HG02642 (cell line): ENCODE data around the gene COQ10A.

Experiments
- ATAC-seq: cut with Tn5 transposase; IDR thresholded peaks from one replicate; pipeline ENCODE4 v1.9.1; 2021; ENCODE audit warnings: mild to moderate bottlenecking; ENCODE audit not compliant: unreplicated experiment, poor library complexity

COQ10A gene

GRCh38 chr12:56304872-56305590 lies 38.3 kb downstream of the COQ10A start:
- no peak for ATAC-seq

DNA sequence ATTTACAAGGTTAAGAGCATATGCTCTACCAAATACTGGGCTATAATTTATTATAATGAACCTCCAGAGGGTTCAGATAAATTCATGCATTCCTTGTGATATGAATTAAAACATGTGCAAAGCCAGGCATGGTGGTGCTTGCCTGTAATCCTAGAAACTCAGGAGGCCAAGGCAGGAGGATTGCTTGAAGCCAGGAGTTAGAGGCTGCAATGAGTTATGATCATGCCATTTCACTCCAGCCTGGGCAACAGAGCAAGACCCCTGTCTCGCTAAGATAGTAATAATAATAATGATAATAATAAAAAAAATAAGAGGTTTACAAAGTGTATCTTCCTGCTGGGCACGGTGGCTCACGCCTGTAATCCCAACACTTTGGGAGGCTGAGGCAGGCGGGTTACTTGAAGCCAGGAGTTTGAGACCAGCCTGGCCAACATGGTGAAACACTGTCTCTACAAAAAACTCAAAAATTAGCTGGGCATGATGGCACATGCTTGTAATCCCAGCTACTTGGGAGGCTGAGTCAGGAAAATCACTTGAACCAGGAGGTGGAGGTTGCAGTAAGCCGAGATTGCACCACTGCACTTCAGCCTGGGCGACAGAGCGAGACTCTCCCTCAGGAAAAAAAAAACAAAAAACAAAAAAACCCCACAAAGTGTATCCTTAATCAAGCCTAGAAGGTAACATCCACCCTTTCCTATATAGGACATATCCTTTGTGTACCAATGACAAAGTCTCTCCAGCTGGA lies 40.7 kb downstream of the COQ10A start:
- no peak for ATAC-seq

DNA sequence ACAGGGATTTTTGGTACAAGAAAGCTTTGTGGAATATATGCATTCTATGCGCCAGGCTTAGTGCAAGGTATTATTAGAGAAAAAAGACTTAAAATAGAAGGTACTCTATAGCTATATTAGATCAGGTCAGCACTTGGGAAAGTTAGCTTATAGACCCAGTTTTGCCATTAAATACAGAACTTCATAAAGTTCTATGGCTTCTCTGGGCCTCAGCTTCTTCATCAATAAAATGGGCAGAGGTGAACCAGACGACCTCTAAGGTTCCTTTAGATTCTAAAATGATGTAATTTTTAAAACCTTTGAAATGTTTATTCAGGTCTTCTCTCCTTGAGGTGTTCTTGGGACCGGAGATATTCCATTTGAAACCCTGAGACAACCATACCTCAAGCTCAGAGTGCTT lies 42.0 kb downstream of the COQ10A start:
- no peak for ATAC-seq

GRCh38 chr12:56311003-56311402 lies 44.3 kb downstream of the COQ10A start:
- no peak for ATAC-seq

DNA sequence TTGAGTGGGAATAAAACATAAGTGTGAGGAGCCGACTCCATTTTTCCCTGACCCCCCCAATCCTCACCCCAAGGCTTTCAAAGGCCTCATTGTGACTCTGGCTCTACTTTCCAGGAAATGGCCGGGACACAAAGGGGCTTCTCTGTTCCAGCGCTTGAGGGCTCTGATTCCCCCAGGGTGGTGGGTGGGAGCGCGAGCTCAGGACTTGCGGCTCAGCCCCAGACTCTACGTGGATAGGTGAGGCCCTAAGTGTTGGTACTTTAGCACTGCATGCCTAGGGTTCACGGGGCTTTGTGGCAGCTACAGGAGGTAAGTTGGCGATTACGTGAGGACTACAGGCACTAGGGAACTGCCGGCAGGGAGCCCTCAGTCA lies 48.5 kb downstream of the COQ10A start:
- ATAC-seq: no peak

DNA sequence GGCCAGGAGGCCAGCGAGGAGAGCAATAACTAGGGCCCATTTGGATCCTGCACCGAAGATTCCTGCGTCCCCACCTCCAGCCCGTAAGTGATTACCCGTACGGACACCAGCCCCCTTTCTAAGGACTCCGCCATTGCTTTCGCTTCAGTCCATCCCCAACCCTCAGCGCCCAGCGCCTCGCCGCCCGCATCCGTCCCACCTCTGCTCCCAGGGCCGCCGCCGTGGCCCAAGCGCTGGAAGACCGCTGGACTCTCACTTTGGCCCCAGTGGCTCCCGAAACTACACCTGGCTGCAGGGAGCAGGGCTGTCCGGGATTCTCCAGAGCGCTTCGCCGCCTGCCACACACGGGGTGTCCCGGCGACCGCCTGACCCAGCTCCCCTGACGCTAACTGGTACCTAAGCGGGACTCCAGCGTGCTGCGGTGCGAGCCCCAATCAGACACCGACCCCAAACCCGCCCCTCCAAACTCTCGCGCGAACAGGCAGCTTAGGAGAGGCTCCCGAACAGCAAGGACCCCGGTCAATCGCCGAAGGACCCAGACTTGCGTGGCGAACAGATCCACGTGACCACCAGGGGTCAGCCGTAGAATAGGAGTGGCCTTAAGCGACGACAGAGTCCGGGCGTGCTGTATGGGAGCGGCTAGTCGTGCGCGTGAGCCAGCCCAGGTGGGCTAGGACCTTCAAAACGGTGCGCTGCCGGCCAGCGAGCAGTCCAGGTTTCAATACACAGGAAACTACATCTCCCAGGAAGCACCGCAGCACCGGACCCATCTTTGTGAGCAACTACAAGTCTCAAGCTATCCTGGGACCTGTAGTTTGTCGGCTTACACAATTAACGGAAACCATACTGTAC lies 49.1 kb downstream of the COQ10A start, which contains the start of gene CNPY2:
TSS of gene CNPY2 (minus strand) at position 367 of the 852 bp plus-strand sequence. CDS start 771 bp downstream, outside the sequence.
- ATAC-seq: peak; percentile 92

- ATAC-seq: no peak
These were observed 50.9 kb downstream of the COQ10A start for GRCh38 chr12:56317675-56318074.
